ENCODE results near the gene TMX4.
A peak's percentile ranks its signal among the peaks of the same experiment; 100 is the strongest.

The TMX4 gene

DNA sequence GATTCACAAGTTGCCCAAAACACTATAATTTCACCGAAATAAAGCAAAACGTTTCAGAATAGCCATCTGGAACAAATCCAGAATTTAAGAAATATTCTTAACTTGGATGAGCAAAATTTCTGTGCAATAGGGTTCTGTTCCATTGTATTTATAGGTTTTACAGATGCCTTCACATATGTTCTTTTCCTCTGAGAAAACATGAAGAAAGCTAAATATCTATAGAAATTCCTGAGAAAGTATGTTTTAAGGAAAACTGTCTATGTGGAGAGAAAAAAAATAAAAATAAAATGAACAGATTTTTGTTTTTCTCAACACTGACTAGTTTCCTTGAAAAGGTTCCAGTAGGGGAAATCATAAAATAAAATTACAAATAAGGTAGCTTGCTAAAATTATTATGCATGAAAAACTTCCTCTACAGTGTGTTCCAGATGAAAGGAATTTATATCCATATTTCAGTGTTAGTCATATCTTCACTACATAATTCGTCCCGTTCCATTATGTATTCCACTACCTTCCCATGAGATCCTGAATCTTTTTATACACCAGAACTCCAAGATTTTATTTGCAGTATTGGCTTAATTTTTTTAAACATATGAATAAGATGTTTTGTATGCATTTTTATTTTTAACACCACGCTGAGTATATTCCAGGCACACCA, 42.4 kb upstream of the TMX4 start:
- Mint-ChIP-seq H3K27ac (peak overlapping the region in 2 of 3 experiments; percentile 74 to 82), H3K4me3 (no peak overlapping the region), H3K4me1 (peaks cover 37% of the 10 kb centered on the region), H3K9me3 (peaks cover 4% of the 10 kb centered on the region), H3K36me3 (ENCODE audit: low read depth) (no peaks in the 10 kb centered on the region), H3K27me3 (ENCODE audit: low read depth) (no peaks in the 10 kb centered on the region)
- TF ChIP-seq, protein P1, sequence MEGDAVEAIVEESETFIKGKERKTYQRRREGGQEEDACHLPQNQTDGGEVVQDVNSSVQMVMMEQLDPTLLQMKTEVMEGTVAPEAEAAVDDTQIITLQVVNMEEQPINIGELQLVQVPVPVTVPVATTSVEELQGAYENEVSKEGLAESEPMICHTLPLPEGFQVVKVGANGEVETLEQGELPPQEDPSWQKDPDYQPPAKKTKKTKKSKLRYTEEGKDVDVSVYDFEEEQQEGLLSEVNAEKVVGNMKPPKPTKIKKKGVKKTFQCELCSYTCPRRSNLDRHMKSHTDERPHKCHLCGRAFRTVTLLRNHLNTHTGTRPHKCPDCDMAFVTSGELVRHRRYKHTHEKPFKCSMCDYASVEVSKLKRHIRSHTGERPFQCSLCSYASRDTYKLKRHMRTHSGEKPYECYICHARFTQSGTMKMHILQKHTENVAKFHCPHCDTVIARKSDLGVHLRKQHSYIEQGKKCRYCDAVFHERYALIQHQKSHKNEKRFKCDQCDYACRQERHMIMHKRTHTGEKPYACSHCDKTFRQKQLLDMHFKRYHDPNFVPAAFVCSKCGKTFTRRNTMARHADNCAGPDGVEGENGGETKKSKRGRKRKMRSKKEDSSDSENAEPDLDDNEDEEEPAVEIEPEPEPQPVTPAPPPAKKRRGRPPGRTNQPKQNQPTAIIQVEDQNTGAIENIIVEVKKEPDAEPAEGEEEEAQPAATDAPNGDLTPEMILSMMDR (IDR thresholded peaks at IDR 0.05; ENCODE audit: unreplicated experiment in 3 of 3), result no peak

DNA sequence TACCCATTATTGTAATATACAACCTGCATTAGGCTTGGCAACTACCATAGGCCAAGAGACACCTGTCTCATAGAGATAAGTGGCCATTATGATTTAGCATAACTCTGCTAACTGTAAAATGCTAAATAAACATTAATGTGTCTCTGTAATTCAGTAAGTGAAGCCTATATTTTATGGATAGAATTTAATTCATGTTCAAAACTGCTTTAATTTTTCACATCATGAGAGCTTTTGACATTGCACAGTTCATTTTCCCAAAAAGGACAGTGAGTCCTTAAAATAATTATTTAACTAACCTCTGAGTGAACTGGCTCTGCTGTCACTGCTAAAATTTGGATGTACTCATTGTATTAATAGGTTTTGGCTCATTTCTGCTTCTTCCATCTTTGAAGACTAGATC, 41.4 kb upstream of the TMX4 start:
- no peaks in the 10 kb centered on the region for H3K27me3 Mint-ChIP-seq (ENCODE audit: low read depth)
- no peak overlapping the region for H3K4me3 Mint-ChIP-seq
- TF ChIP-seq, protein P1 (IDR thresholded peaks at IDR 0.05; ENCODE audit: unreplicated experiment in 3 of 3), result no peak
- no peaks in the 10 kb centered on the region for H3K36me3 Mint-ChIP-seq (ENCODE audit: low read depth)
- H3K27ac Mint-ChIP-seq, result peak overlapping the region in 2 of 3 experiments; percentile 74 to 82
- H3K9me3 Mint-ChIP-seq, result peaks cover 4% of the 10 kb centered on the region
- peaks cover 37% of the 10 kb centered on the region for H3K4me1 Mint-ChIP-seq

DNA sequence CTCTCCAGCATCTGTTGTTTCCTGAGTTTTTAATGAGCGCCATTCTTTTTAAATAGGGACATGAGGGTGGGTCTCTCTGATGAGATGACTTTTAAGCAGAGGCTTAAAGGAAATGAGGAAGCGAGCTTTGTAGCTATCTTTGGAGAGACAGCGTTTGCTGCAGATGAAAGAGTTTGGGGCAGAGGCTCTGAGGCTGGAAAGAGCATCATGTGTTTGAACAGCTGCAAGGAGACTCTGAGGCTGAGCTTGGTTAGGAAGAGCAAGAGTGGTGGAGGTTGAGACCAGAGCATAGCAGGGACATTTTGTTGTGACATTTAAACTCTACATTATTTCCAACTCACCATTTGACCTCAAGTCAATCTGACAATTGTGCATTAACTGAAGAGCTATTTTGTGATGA, 38.3 kb upstream of the TMX4 start:
- H3K27ac Mint-ChIP-seq, result peak overlapping the region; percentile 10 to 32 (median 17)
- H3K4me3 Mint-ChIP-seq, result peak overlapping the region in 1 of 3 experiments; percentile 1
- TF ChIP-seq, protein P1 (IDR thresholded peaks at IDR 0.05; ENCODE audit: unreplicated experiment in 3 of 3), result no peak
- no peaks in the 10 kb centered on the region for H3K9me3 Mint-ChIP-seq
- H3K27me3 Mint-ChIP-seq (ENCODE audit: low read depth), result no peaks in the 10 kb centered on the region
- H3K4me1 Mint-ChIP-seq, result peaks cover 37% of the 10 kb centered on the region
- no peaks in the 10 kb centered on the region for H3K36me3 Mint-ChIP-seq (ENCODE audit: low read depth)

DNA sequence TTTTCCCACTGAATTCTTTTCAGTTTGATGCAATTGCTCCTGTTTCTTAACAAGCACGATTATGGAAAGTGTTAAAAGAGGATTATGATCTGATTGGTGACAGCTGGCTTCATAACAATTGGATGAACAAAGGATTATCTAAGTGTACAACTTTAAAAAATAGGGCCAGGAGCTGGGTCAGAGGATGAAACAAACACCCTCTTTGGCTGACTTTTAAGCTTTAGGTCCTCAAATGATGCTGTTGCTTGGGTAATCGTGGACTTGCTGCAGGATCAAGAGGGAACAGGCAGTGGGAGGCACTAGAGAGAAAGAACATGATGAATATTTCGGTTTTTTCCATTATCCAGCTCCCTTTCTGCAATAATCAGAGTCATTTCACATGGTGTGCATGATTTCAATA, 35.5 kb upstream of the TMX4 start:
- Mint-ChIP-seq H3K4me3 (no peak overlapping the region), H3K27ac (no peak overlapping the region), H3K9me3 (peaks cover 5% of the 10 kb centered on the region), H3K27me3 (ENCODE audit: low read depth) (peaks cover 4% of the 10 kb centered on the region), H3K4me1 (peaks cover 14% of the 10 kb centered on the region), H3K36me3 (ENCODE audit: low read depth) (no peaks in the 10 kb centered on the region)
- TF ChIP-seq, protein P1 (IDR thresholded peaks at IDR 0.05; ENCODE audit: unreplicated experiment in 3 of 3), result no peak

DNA sequence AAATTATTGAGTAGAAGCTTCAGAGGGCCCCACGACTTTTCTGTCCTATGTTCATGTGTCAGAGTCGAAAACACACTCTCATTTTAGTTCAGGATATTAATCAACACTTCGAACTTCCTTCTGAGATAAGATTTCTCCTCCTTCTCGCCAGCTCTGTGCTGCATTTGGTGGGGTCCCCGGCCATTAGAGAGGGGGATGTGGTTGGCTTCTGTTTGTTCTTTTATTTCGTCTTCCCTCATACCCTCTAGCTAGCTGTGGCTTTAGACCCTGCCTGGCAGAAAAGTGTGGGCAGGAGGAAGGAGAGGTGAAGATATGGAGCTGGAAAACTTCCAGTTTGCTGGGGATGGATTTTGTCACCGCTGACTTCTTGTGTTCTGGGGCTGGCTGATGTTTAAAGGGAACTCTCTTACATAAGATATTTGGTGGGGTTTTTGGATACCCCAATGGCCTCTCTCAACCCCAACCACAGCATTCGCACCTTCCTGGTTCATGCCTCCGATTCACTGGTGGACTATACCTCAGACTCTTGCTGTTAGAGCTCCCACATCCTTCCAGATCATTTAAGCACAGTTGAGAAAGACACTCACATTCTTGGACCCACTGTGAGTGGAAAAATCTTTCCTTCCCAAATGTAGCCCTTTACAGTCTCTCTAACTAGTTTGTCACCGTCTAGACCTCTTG, 30.7 kb upstream of the TMX4 start:
- peaks cover 4% of the 10 kb centered on the region for H3K27me3 Mint-ChIP-seq (ENCODE audit: low read depth)
- no peak overlapping the region for H3K4me3 Mint-ChIP-seq
- peaks cover 5% of the 10 kb centered on the region for H3K9me3 Mint-ChIP-seq
- H3K36me3 Mint-ChIP-seq (ENCODE audit: low read depth), result no peaks in the 10 kb centered on the region
- TF ChIP-seq, protein P1 (IDR thresholded peaks at IDR 0.05; ENCODE audit: unreplicated experiment in 3 of 3), result no peak
- H3K4me1 Mint-ChIP-seq, result peaks cover 12% of the 10 kb centered on the region
- peak overlapping the region in 1 of 3 experiments; percentile 4 for H3K27ac Mint-ChIP-seq
